Keratinocyte (primary cell): ENCODE data around the gene KIF3A. TPM values are rescaled to one million over a fixed set of nuclear protein-coding genes. Genes with fewer than 3 reads are reported as not detected.

Experiments
- DNase-seq: peaks from one replicate; pipeline ENCODE4 v3.0.0-alpha.2; 2011; ENCODE audit warnings: low read depth, missing footprints, low spot score
- FAIRE-seq: peaks from 2 replicates; lab custom pipeline; 2011; peaks lifted over from hg19 to GRCh38; lab: Jason Lieb, UNC
- H2AFZ ChIP-seq: 2 replicates; pipeline ENCODE4 v1.6.0; 2012; ENCODE audit warnings: low read length, control low read depth, inconsistent platforms; ENCODE audit not compliant: control insufficient read depth
- H3K27ac ChIP-seq: 2 replicates; pipeline ENCODE4 v1.5.1; 2011; ENCODE audit warnings: low read length; ENCODE audit not compliant: control insufficient read depth, insufficient read depth
- H3K27me3 ChIP-seq: 3 replicates; pipeline ENCODE4 v1.6.0; 2011; ENCODE audit warnings: low read length; ENCODE audit not compliant: control insufficient read depth, insufficient read depth; ENCODE audit errors: extremely low read depth
- H3K36me3 ChIP-seq, 2 experiments: 2 replicates in 1 of 2; 3 replicates in 1 of 2; pipeline ENCODE4 v1.5.1; 2011; ENCODE audit warnings: low read length in 2 of 2, mild to moderate bottlenecking in 1 of 2; ENCODE audit not compliant: control insufficient read depth in 2 of 2, insufficient read depth in 2 of 2; ENCODE audit errors: extremely low read depth in 1 of 2
- H3K4me1 ChIP-seq: 3 replicates; pipeline ENCODE4 v1.5.1; 2011; ENCODE audit warnings: low read length; ENCODE audit not compliant: control insufficient read depth, insufficient read depth; ENCODE audit errors: extremely low read depth
- H3K4me2 ChIP-seq: 3 replicates; pipeline ENCODE4 v1.6.0; 2011; ENCODE audit warnings: low read depth, low read length; ENCODE audit not compliant: control insufficient read depth, insufficient read depth; ENCODE audit errors: extremely low read depth
- H3K4me3 ChIP-seq, 3 experiments: fragments of 200-600 bp in 1 of 3; sonication (generic) in 1 of 3; 2 replicates in 2 of 3; 3 replicates in 1 of 3; pipeline ENCODE4 v1.5.1; 2011 to 2016; ENCODE audit warnings: low read length in 3 of 3, mild to moderate bottlenecking in 3 of 3, control low read depth in 2 of 3, inconsistent platforms in 1 of 3, low read depth in 1 of 3, mixed read lengths in 1 of 3, mixed run types in 1 of 3, moderate library complexity in 1 of 3; ENCODE audit not compliant: control insufficient read depth in 2 of 3, insufficient read depth in 2 of 3; ENCODE audit errors: extremely low read depth in 1 of 3
- H3K79me2 ChIP-seq: 2 replicates; pipeline ENCODE4 v1.6.0; 2012; ENCODE audit warnings: low read length; ENCODE audit not compliant: control insufficient read depth, insufficient read depth
- H3K9ac ChIP-seq: 3 replicates; pipeline ENCODE4 v1.6.0; 2011; ENCODE audit warnings: low read length; ENCODE audit not compliant: control insufficient read depth, insufficient read depth; ENCODE audit errors: extremely low read depth
- H3K9me1 ChIP-seq: 3 replicates; pipeline ENCODE4 v1.6.0; 2011; ENCODE audit warnings: low read length; ENCODE audit not compliant: control insufficient read depth, insufficient read depth; ENCODE audit errors: extremely low read depth
- H3K9me3 ChIP-seq: 2 replicates; pipeline ENCODE4 v1.5.1; 2012; ENCODE audit warnings: low read depth, low read length; ENCODE audit not compliant: control insufficient read depth
- H4K20me1 ChIP-seq: 3 replicates; pipeline ENCODE4 v1.6.0; 2011; ENCODE audit warnings: low read length; ENCODE audit not compliant: control insufficient read depth, insufficient read depth; ENCODE audit errors: extremely low read depth
- CTCF ChIP-seq, 3 experiments: IDR thresholded peaks in 1 of 3; conservative IDR thresholded peaks in 1 of 3; optimal IDR thresholded peaks in 1 of 3; 2 replicates in 2 of 3; 3 replicates in 1 of 3; pipeline versions ENCODE3 to v1.5.1; 2011; ENCODE audit warnings: low read length in 3 of 3, mild to moderate bottlenecking in 3 of 3, moderate library complexity in 2 of 3, control low read depth in 1 of 3, inconsistent platforms in 1 of 3; ENCODE audit not compliant: insufficient read depth in 2 of 3; ENCODE audit errors: extremely low read depth in 1 of 3
- EZH2 ChIP-seq: IDR thresholded peaks from one replicate; pipeline ENCODE4 v1.6.1; 2012; ENCODE audit warnings: inconsistent platforms, mild to moderate bottlenecking, low read length, moderate library complexity
- dilution Hi-C: fragments of 300-500 bp; cut with MboI; formaldehyde crosslinking; loops from one replicate; pipeline ENCODE4 v1.7.0; 2020; ENCODE audit warnings: low sequenced_read_pairs; ENCODE audit not compliant: extremely low pct_ligation_motif_present
- polyA plus RNA-seq, 5 experiments: library from polyadenylated mRNA; depleted of rRNA in 3 of 5; stranded (reverse) in 3 of 5; stranded (forward) in 1 of 5; unstranded in 1 of 5; fragments of >200 nt; gene quantifications; 1 replicate in 1 of 5; 2 replicates in 3 of 5; 3 replicates in 1 of 5; pipeline versions ENCODE4 v1.2.1 to v1.2.3, GENCODE V29; 2011 to 2012; ENCODE audit warnings: missing spikeins in 2 of 5, low read depth in 1 of 5, low replicate concordance in 1 of 5

Gene KIF3A
- polyA plus RNA-seq, 1 donor (not counting 4 experiments of a cell fraction or from before 2014, with no cell fraction given) = 15.4 TPM

GRCh38 chr5:132662004-132662401, 75.3 kb downstream of the KIF3A start:
- no peak overlapping the region for H3K4me2 ChIP-seq
- FAIRE-seq (no peak), DNase-seq (no peak)
- H3K9me3 ChIP-seq = no peaks in the 10 kb centered on the region
- no peak overlapping the region for H3K4me3 ChIP-seq
- H3K9ac ChIP-seq = no peak overlapping the region
- TF ChIP-seq EZH2 = no peak
- no peaks in the 10 kb centered on the region for H3K36me3 ChIP-seq
- H2AFZ ChIP-seq = no peak overlapping the region
- H3K27me3 ChIP-seq = peaks cover 2% of the 10 kb centered on the region
- H3K9me1 ChIP-seq = no peaks in the 10 kb centered on the region
- H3K27ac ChIP-seq = no peak overlapping the region
- no peaks in the 10 kb centered on the region for H3K4me1 ChIP-seq
- no peaks in the 10 kb centered on the region for H3K79me2 ChIP-seq
- dilution Hi-C loops = no loop called here
- no peaks in the 10 kb centered on the region for H4K20me1 ChIP-seq

- Histone ChIP-seq H3K4me2 (no peak overlapping the region), H3K27me3 (peaks cover 8% of the 10 kb centered on the region), H3K9me1 (no peaks in the 10 kb centered on the region), H3K27ac (no peak overlapping the region), H3K9ac (no peak overlapping the region), H3K36me3 (no peaks in the 10 kb centered on the region), H3K79me2 (no peaks in the 10 kb centered on the region), H4K20me1 (no peaks in the 10 kb centered on the region), H3K4me3 (no peak overlapping the region), H3K4me1 (no peaks in the 10 kb centered on the region), H2AFZ (no peak overlapping the region), H3K9me3 (no peaks in the 10 kb centered on the region)
- no peak for DNase-seq
- TF ChIP-seq EZH2 (no peak), CTCF (optimal IDR thresholded peaks at IDR 0.05 in 1 of 3, IDR thresholded peaks at IDR 0.05 in 1 of 3, conservative IDR thresholded peaks at IDR 0.05 in 1 of 3; ENCODE audit: extremely low read depth in 1 of 3, insufficient read depth in 2 of 3, low read length in 3 of 3) (peak in 2 of 3 experiments; percentile 4 to 43)
- FAIRE-seq = no peak
- dilution Hi-C loops = no loop called here
Measured at GRCh38 chr5:132661231-132662003, 75.9 kb downstream of the KIF3A start.
